Fibroblast of mammary gland (primary cell): ENCODE data around the gene MGAT3.

ENCODE experiments used
- DNase-seq: peaks from one replicate; pipeline ENCODE4 v3.0.0-alpha.2; 2010; ENCODE audit warnings: low read depth
- H3K4me3 ChIP-seq: 2 replicates; pipeline ENCODE4 v1.5.1; 2011; ENCODE audit warnings: low read depth, mild to moderate bottlenecking, low read length, moderate library complexity; ENCODE audit not compliant: control insufficient read depth
- CTCF ChIP-seq: conservative IDR thresholded peaks from 2 replicates; pipeline ENCODE4 v1.5.1; 2011; ENCODE audit warnings: low read depth, low read length, inconsistent platforms; ENCODE audit not compliant: control insufficient read depth, insufficient read depth

MGAT3 gene

GRCh38 chr22:39443398-39443797 is 13.4 kb upstream of the MGAT3 start:
- DNase-seq = no peak
- TF ChIP-seq CTCF = no peak
- no peak overlapping the region for H3K4me3 ChIP-seq

- H3K4me3 ChIP-seq = no peak overlapping the region
- DNase-seq = no peak
- TF ChIP-seq CTCF = no peak
Observed at GRCh38 chr22:39444247-39444800, 12.5 kb upstream of the MGAT3 start.

- H3K4me3 ChIP-seq = no peak overlapping the region
- DNase-seq = no peak
- no peak for TF ChIP-seq CTCF
Observed at GRCh38 chr22:39444937-39445465, 11.8 kb upstream of the MGAT3 start.

- no peak for TF ChIP-seq CTCF
- no peak for DNase-seq
- no peak overlapping the region for H3K4me3 ChIP-seq
Observed at GRCh38 chr22:39445678-39446077, 11.1 kb upstream of the MGAT3 start.

- no peak overlapping the region for H3K4me3 ChIP-seq
- no peak for DNase-seq
- TF ChIP-seq CTCF = no peak
Observed at GRCh38 chr22:39446239-39446721, 10.5 kb upstream of the MGAT3 start.

GRCh38 chr22:39448205-39449054 is 8.4 kb upstream of the MGAT3 start:
- DNase-seq = no peak
- no peak for TF ChIP-seq CTCF
- no peak overlapping the region for H3K4me3 ChIP-seq
